GM21825 (cell line): ENCODE measurements around the gene CDH23.

Source experiments
- ATAC-seq: cut with Tn5 transposase; IDR thresholded peaks from one replicate; pipeline ENCODE4 v1.9.1; 2021; ENCODE audit warnings: mild to moderate bottlenecking, moderate library complexity; ENCODE audit not compliant: unreplicated experiment

Gene CDH23

GRCh38 chr10:71531485-71532446 lies 135.0 kb downstream of the CDH23 start:
- no peak for ATAC-seq

GRCh38 chr10:71532878-71533277 lies 136.2 kb downstream of the CDH23 start:
- no peak for ATAC-seq

- no peak for ATAC-seq
Measured at GRCh38 chr10:71533936-71534335, 137.2 kb downstream of the CDH23 start.

- no peak for ATAC-seq
Measured at GRCh38 chr10:71534568-71535194, 138.0 kb downstream of the CDH23 start.

GRCh38 chr10:71536332-71536731 lies 139.6 kb downstream of the CDH23 start:
- no peak for ATAC-seq

GRCh38 chr10:71537125-71537524 lies 140.4 kb downstream of the CDH23 start:
- no peak for ATAC-seq

GRCh38 chr10:71537681-71538080 lies 141.0 kb downstream of the CDH23 start:
- ATAC-seq, result no peak

GRCh38 chr10:71538608-71539260 lies 142.0 kb downstream of the CDH23 start:
- ATAC-seq, result no peak

- ATAC-seq, result no peak
Measured at GRCh38 chr10:71539442-71540118, 142.9 kb downstream of the CDH23 start.

GRCh38 chr10:71542478-71542877 lies 145.8 kb downstream of the CDH23 start:
- no peak for ATAC-seq

GRCh38 chr10:71543608-71544170 lies 147.0 kb downstream of the CDH23 start:
- no peak for ATAC-seq

- ATAC-seq, result no peak
Measured at GRCh38 chr10:71545001-71545400, 148.3 kb downstream of the CDH23 start.

- no peak for ATAC-seq
Measured at GRCh38 chr10:71546220-71546619, 149.5 kb downstream of the CDH23 start.

GRCh38 chr10:71547312-71547711 lies 150.6 kb downstream of the CDH23 start:
- no peak for ATAC-seq

GRCh38 chr10:71547876-71548846 lies 151.4 kb downstream of the CDH23 start:
- ATAC-seq, result no peak

GRCh38 chr10:71549766-71550533 lies 153.2 kb downstream of the CDH23 start:
- ATAC-seq, result no peak

GRCh38 chr10:71550628-71551027 lies 153.9 kb downstream of the CDH23 start:
- no peak for ATAC-seq

- no peak for ATAC-seq
Measured at GRCh38 chr10:71551970-71552369, 155.2 kb downstream of the CDH23 start.

GRCh38 chr10:71553432-71553831 lies 156.7 kb downstream of the CDH23 start:
- ATAC-seq, result no peak
